ENCODE data around the gene MTX1. TPM values are rescaled to one million over a fixed set of nuclear protein-coding genes. Genes with fewer than 3 reads are reported as not detected.

MTX1 gene
- total and polyA plus RNA-seq, 2 of the 4 experiments (the other 2 are of a cell fraction) = 67.2 to 73.7 TPM

- peaks cover 13 to 30% of the 10 kb centered on the region in 2 experiments; a peak in 3 of 4 replicates for H3K79me1 ChIP-seq (ENCODE audit: low read depth in 1 of 2, low read length in 2 of 2)
- WGBS, 2 experiments (ENCODE audit: extremely low coverage in 2 of 2, insufficient read length in 1 of 2) = 96% methylated on average over 16 of the region's 20 CpGs; no CpG with 5 or more reads in 1 of the 2 experiments
- no peak overlapping the region for H3K23ac ChIP-seq (ENCODE audit: low read depth, low read length)
- no peak for TF ChIP-seq CTCF (conservative IDR thresholded peaks at IDR 0.05; ENCODE audit: low read depth, low read length)
- TF ChIP-seq CEBPB (IDR thresholded peaks at IDR 0.05; ENCODE audit: low read depth, low read length) = no peak
- TF ChIP-seq CHD1 (IDR thresholded peaks at IDR 0.05; ENCODE audit: low read depth, low read length) = no peak
- TF ChIP-seq RFX5 (IDR thresholded peaks at IDR 0.05; ENCODE audit: low read depth, low read length) = no peak
- no peak for TF ChIP-seq POLR2A (IDR thresholded peaks at IDR 0.05; ENCODE audit: low read depth, low read length)
- TF ChIP-seq BHLHE40 (IDR thresholded peaks at IDR 0.05; ENCODE audit: low read depth, low read length) = no peak
- no peak for TF ChIP-seq FOS (IDR thresholded peaks at IDR 0.05; ENCODE audit: low read depth, low read length)
- no peak for TF ChIP-seq MAZ (IDR thresholded peaks at IDR 0.05; ENCODE audit: borderline replicate concordance, low read depth, low read length)
- TF ChIP-seq USF2 (IDR thresholded peaks at IDR 0.05; ENCODE audit: low read depth, low read length) = no peak
- TF ChIP-seq ELK1 (IDR thresholded peaks at IDR 0.05; ENCODE audit: borderline replicate concordance, low read depth, low read length) = no peak
- TF ChIP-seq RAD21 (IDR thresholded peaks at IDR 0.05; ENCODE audit: low read length) = no peak
- no peak for TF ChIP-seq RCOR1 (IDR thresholded peaks at IDR 0.05; ENCODE audit: insufficient replicate concordance, low read length)
- TF ChIP-seq SMC3 (IDR thresholded peaks at IDR 0.05; ENCODE audit: low read depth, low read length) = no peak
- no peak for TF ChIP-seq MXI1 (IDR thresholded peaks at IDR 0.05; ENCODE audit: borderline replicate concordance, low read depth, low read length)
- TF ChIP-seq MAFK (IDR thresholded peaks at IDR 0.05; ENCODE audit: low read depth, low read length) = no peak
- TF ChIP-seq NFE2L2 (IDR thresholded peaks at IDR 0.05; ENCODE audit: low read depth, low read length) = no peak
- H3K9me1 ChIP-seq (ENCODE audit: insufficient read depth, low read length) = peaks cover 19% of the 10 kb centered on the region
- no peak overlapping the region for H3K4me3 ChIP-seq (ENCODE audit: insufficient read depth, low read depth, low read length)
- ChIA-PET CTCF (no interaction called here), POLR2A (ENCODE audit: unreplicated experiment) (no interaction called here)
- H3K18ac ChIP-seq (ENCODE audit: low read depth, low read length) = no peak overlapping the region
- no peak overlapping the region for H2AK5ac ChIP-seq (ENCODE audit: low read depth, low read length)
- H4K20me1 ChIP-seq (ENCODE audit: insufficient read depth, low read length) = no peaks in the 10 kb centered on the region
- H3K9ac ChIP-seq (ENCODE audit: low read depth, low read length) = no peak overlapping the region
- no peak overlapping the region for H4K91ac ChIP-seq (ENCODE audit: insufficient read depth, low read depth, low read length)
- H3K56ac ChIP-seq (ENCODE audit: extremely low read depth, insufficient read depth, low read length) = no peak overlapping the region
- intact Hi-C loops (cut with micrococcal nuclease) = no loop called here
- no TSS peak for BruUV-seq (replicated peaks)
- peaks cover 17% of the 10 kb centered on the region for H3K4me1 ChIP-seq (ENCODE audit: control insufficient read depth, insufficient read depth, low read length)
- H3K27me3 ChIP-seq (ENCODE audit: control insufficient read depth, insufficient read depth, low read length) = no peaks in the 10 kb centered on the region
- no peak overlapping the region for H4K5ac ChIP-seq (ENCODE audit: low read depth, low read length)
- no peak overlapping the region for H4K8ac ChIP-seq (ENCODE audit: low read depth in 2 of 2, low read length in 2 of 2)
- H3K4me2 ChIP-seq (ENCODE audit: low read depth, low read length) = no peak overlapping the region
- in situ Hi-C loops (cut with MboI; ENCODE audit: low sequenced_read_pairs) = no loop called here
- H2AFZ ChIP-seq (replicated peaks; ENCODE audit: low read length, poor library complexity) = no peak overlapping the region
- no peak overlapping the region for H3K14ac ChIP-seq (replicated peaks; ENCODE audit: low read depth, low read length)
- no peak overlapping the region for H2BK5ac ChIP-seq (ENCODE audit: low read depth, low read length, poor library complexity, severe bottlenecking)
- H2AK9ac ChIP-seq (replicated peaks; ENCODE audit: low read depth, low read length, poor library complexity) = no peak overlapping the region
- DNase-seq (no peak), ATAC-seq (ENCODE audit: low read depth) (no peak)
- no peak overlapping the region for H2BK20ac ChIP-seq (ENCODE audit: low read depth, low read length)
- no peak overlapping the region for H3K27ac ChIP-seq (ENCODE audit: insufficient read depth, low read length)
- no peak overlapping the region for H3K4ac ChIP-seq (ENCODE audit: low read depth, low read length)
- dilution Hi-C loops (cut with HindIII; ENCODE audit: low sequenced_read_pairs, unreplicated experiment) = no loop called here
- no peaks in the 10 kb centered on the region for H3K9me3 ChIP-seq (ENCODE audit: control insufficient read depth, insufficient read depth, low read length)
- no peak overlapping the region for H2BK15ac ChIP-seq (ENCODE audit: low read depth, low read length)
- peaks cover 28% of the 10 kb centered on the region for H3K36me3 ChIP-seq (ENCODE audit: control insufficient read depth, insufficient read depth, low read length)
- no peak overlapping the region for H2BK120ac ChIP-seq (ENCODE audit: low read depth, low read length)
Observed at GRCh38 chr1:155196893-155197638, 11.4 kb upstream of the MTX1 start.
